A673 (cell line): Measurements from ENCODE around the gene WDR45B. TPM values are rescaled to one million over a fixed set of nuclear protein-coding genes. Genes with fewer than 3 reads are reported as not detected.

Experiments used
- BruUV-seq: library from RNA; stranded (reverse); fragments of 400-500 nt; replicated peaks from 2 replicates; lab custom pipeline; 2021; lab: Mats Ljungman, UMichigan
- CTCF ChIA-PET: fragments of 300-600 bp; sonication (Branson Sonifier 250); formaldehyde crosslinking; loops from one replicate; lab custom pipeline; 2022; ENCODE audit warnings: antibody characterized with exemption; lab: Charles Lee
- POLR2A ChIA-PET: fragments of 300-600 bp; sonication (Branson Sonifier 250); formaldehyde crosslinking; loops from one replicate; lab custom pipeline; 2022; ENCODE audit warnings: antibody characterized with exemption; ENCODE audit not compliant: low non-redundant PET; lab: Charles Lee
- DNase-seq: peaks from one replicate; pipeline ENCODE4 v3.0.0-alpha.2; 2015; ENCODE audit warnings: low spot score
- H3K27ac ChIP-seq: fragments of 200-600 bp; sonication (generic); 2 replicates; pipeline ENCODE4 v1.5.1; 2016; ENCODE audit warnings: mixed run types, low read depth, mild to moderate bottlenecking, mixed read lengths, antibody characterized with exemption, low read length; ENCODE audit not compliant: poor library complexity, severe bottlenecking
- H3K27me3 ChIP-seq: fragments of 200-600 bp; sonication (generic); replicated peaks from 2 replicates; pipeline ENCODE4 v1.6.1; 2017; ENCODE audit warnings: mixed run types, low read depth, mild to moderate bottlenecking, mixed read lengths, antibody characterized with exemption, low read length; ENCODE audit not compliant: insufficient read depth, poor library complexity
- H3K36me3 ChIP-seq: fragments of 200-600 bp; sonication (generic); 2 replicates; pipeline ENCODE4 v1.6.1; 2016; ENCODE audit warnings: mixed run types, mild to moderate bottlenecking, mixed read lengths, antibody characterized with exemption, low read length; ENCODE audit not compliant: insufficient read depth, poor library complexity, severe bottlenecking
- H3K4me1 ChIP-seq: fragments of 200-600 bp; sonication (generic); 2 replicates; pipeline ENCODE4 v1.6.1; 2017; ENCODE audit warnings: mixed run types, mild to moderate bottlenecking, mixed read lengths, antibody characterized with exemption, low read length; ENCODE audit not compliant: insufficient read depth, poor library complexity, severe bottlenecking
- H3K4me3 ChIP-seq: fragments of 200-600 bp; sonication (generic); 2 replicates; pipeline ENCODE4 v1.5.1; 2016; ENCODE audit warnings: low read depth, mixed run types, mild to moderate bottlenecking, mixed read lengths, low read length; ENCODE audit not compliant: poor library complexity, severe bottlenecking
- H3K9me3 ChIP-seq: fragments of 200-600 bp; sonication (generic); 2 replicates; pipeline ENCODE4 v1.6.1; 2016; ENCODE audit warnings: mixed run types, low read depth, mild to moderate bottlenecking, mixed read lengths, antibody characterized with exemption, low read length; ENCODE audit not compliant: poor library complexity, severe bottlenecking
- EZH2 ChIP-seq: fragments of 200-600 bp; sonication (generic); IDR thresholded peaks from 2 replicates; pipeline ENCODE4 v1.6.1; 2017; ENCODE audit warnings: borderline replicate concordance, low read depth, mild to moderate bottlenecking, mixed read lengths, antibody characterized with exemption, low read length; ENCODE audit not compliant: poor library complexity, severe bottlenecking
- intact Hi-C: fragments of 100-400 bp; cut with micrococcal nuclease; formaldehyde crosslinking; loops from one replicate; pipeline ENCODE4 v1.10.0; 2022; ENCODE audit not compliant: unreplicated experiment
- total RNA-seq: library from RNA; stranded (reverse); gene quantifications from 2 replicates; pipeline ENCODE4 v1.2.3, GENCODE V29; 2021
- TF ChIP-seq, protein P1 (sequence below): fragments of 300-800, 200-600 bp; sonication (generic); conservative IDR thresholded peaks from 2 replicates; pipeline ENCODE4 v1.5.1; 2017; ENCODE audit warnings: low read depth, mild to moderate bottlenecking, antibody characterized with exemption, low read length, moderate library complexity, mixed read lengths

The WDR45B gene
- total RNA-seq, 1 experiment from 2014 or later: 73.0 TPM

DNA sequence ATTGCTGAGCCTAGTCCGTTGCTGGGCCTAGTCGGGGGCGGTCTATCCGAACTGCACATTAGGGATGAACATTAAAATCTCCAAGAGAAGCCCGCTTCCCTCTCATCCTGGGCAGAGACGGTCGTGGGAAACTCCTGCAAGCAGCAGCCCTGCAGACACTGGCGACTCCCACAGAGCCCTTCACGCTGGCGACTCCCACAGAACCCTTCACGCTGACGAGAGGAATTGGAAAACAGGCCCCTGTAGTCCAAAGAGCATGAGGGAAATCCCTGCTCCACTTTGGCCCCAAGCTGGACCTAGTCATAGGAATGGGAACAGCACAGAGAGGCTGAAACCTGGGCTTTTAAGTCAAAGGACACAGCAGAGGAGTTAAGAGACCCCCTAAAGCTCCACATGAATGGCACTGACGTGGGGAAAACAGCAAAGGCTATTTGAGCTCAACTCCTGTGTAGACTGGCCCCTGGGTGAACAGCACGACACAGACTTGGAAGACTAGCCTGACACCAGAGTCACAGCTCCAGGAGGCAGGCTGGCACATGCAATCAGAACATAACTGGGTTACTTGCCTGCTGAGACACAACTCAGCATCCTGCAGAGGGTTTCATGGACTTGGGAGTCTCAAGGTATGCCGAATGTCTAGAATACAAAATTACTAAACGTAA lies 42.2 kb downstream of the WDR45B start:
- intact Hi-C loops: no loop called here
- Histone ChIP-seq H3K36me3 (peaks cover 69% of the 10 kb centered on the region), H3K27me3 (no peaks in the 10 kb centered on the region), H3K9me3 (no peaks in the 10 kb centered on the region), H3K27ac (no peak overlapping the region), H3K4me1 (peaks cover 5% of the 10 kb centered on the region), H3K4me3 (no peak overlapping the region)
- no peak for DNase-seq
- ChIA-PET CTCF (no interaction called here), POLR2A (no interaction called here)
- no peak for TF ChIP-seq EZH2
- TF ChIP-seq, protein P1, sequence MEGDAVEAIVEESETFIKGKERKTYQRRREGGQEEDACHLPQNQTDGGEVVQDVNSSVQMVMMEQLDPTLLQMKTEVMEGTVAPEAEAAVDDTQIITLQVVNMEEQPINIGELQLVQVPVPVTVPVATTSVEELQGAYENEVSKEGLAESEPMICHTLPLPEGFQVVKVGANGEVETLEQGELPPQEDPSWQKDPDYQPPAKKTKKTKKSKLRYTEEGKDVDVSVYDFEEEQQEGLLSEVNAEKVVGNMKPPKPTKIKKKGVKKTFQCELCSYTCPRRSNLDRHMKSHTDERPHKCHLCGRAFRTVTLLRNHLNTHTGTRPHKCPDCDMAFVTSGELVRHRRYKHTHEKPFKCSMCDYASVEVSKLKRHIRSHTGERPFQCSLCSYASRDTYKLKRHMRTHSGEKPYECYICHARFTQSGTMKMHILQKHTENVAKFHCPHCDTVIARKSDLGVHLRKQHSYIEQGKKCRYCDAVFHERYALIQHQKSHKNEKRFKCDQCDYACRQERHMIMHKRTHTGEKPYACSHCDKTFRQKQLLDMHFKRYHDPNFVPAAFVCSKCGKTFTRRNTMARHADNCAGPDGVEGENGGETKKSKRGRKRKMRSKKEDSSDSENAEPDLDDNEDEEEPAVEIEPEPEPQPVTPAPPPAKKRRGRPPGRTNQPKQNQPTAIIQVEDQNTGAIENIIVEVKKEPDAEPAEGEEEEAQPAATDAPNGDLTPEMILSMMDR: no peak
- BruUV-seq: no TSS peak

DNA sequence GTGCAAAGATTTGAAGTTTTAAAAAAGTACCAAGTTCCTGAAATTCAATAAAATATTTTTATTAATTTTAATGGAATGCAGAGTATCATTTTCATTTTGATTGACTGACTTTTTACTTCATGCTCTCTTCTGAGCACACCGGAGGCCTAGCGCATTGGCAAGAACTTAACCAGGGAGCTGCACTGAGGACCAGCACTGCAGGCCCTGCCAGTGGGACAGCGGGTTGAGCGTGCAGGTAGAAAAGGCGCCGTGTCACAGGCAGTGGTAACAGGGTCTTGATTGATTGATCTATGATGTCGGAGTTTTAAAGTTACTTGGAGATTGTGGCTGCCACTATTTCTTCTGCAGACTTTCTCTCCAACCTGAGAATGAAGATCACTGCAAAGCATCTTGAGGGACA lies 43.7 kb downstream of the WDR45B start:
- no peaks in the 10 kb centered on the region for H3K9me3 ChIP-seq
- TF ChIP-seq, protein P1: no peak
- no peak for TF ChIP-seq EZH2
- H3K36me3 ChIP-seq: peaks cover 72% of the 10 kb centered on the region
- no peaks in the 10 kb centered on the region for H3K27me3 ChIP-seq
- H3K4me1 ChIP-seq: peaks cover 4% of the 10 kb centered on the region
- ChIA-PET POLR2A (no interaction called here), CTCF (no interaction called here)
- intact Hi-C loops: no loop called here
- no TSS peak for BruUV-seq
- no peak overlapping the region for H3K4me3 ChIP-seq
- no peak for DNase-seq
- no peak overlapping the region for H3K27ac ChIP-seq

DNA sequence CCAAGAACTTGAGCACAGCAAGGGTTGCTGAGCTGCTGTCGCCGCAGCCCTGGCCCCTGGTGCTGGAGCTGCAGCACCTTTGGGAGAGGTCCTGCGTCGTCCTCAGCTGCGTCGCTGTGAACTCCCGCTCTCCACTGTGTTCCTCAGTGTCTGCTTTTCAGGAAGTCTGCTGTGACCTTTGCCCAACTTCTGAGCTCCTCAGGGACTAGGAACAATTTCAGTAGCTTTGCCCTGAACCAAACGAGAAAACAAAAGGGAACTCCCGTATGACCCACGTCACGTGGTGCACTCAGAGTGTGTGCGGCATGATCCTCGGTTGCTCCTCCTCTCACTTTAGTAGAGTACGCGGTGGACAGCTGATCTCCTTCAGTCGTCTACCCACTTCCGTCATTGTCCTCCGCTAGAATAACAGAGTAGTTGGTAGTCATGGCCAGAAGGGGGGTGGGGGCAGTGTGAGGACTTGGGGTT lies 44.2 kb downstream of the WDR45B start:
- Histone ChIP-seq H3K4me1 (peaks cover 4% of the 10 kb centered on the region), H3K36me3 (peaks cover 72% of the 10 kb centered on the region), H3K27me3 (no peaks in the 10 kb centered on the region), H3K4me3 (no peak overlapping the region), H3K9me3 (no peaks in the 10 kb centered on the region), H3K27ac (no peak overlapping the region)
- BruUV-seq: no TSS peak
- ChIA-PET POLR2A (no interaction called here), CTCF (no interaction called here)
- TF ChIP-seq, protein P1: no peak
- TF ChIP-seq EZH2: no peak
- intact Hi-C loops: no loop called here
- no peak for DNase-seq
